GM12864 (cell line): ENCODE measurements around the gene HERC3.

Experiments
- DNase-seq: peaks from one replicate; pipeline ENCODE4 v3.0.0-alpha.2; 2011; ENCODE audit warnings: low read depth
- H3K4me3 ChIP-seq: 2 replicates; pipeline ENCODE4 v1.5.1; 2011; ENCODE audit warnings: mild to moderate bottlenecking, low read depth, low read length, control low read depth
- CTCF ChIP-seq: IDR thresholded peaks from 2 replicates; pipeline ENCODE4 v1.5.1; 2011; ENCODE audit warnings: low read depth, mild to moderate bottlenecking, moderate library complexity, low read length, control low read depth, inconsistent platforms; ENCODE audit errors: missing control alignments

Gene HERC3

DNA sequence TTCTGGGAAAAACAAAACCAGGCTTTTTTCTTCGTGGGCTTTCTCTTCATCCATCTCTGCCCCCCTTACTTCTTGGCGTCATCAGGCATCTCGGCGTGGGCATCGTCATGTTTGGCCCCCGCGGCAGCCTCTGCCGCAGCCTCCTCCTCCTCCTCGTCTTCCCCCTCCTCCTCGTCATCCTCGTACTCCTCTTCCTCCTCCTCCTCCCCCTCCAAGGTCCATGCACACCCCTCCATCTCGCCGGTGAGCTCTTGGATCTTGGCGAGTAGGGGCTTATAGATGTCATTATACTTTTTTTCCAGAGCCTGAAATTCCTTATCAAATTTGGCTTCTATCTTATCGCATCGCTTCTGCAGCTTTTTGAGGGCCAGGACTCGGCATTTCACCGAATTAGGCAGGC lies 104.9 kb downstream of the HERC3 start:
- H3K4me3 ChIP-seq = peak overlapping the region; percentile 73
- DNase-seq = no peak
- TF ChIP-seq CTCF = no peak

DNA sequence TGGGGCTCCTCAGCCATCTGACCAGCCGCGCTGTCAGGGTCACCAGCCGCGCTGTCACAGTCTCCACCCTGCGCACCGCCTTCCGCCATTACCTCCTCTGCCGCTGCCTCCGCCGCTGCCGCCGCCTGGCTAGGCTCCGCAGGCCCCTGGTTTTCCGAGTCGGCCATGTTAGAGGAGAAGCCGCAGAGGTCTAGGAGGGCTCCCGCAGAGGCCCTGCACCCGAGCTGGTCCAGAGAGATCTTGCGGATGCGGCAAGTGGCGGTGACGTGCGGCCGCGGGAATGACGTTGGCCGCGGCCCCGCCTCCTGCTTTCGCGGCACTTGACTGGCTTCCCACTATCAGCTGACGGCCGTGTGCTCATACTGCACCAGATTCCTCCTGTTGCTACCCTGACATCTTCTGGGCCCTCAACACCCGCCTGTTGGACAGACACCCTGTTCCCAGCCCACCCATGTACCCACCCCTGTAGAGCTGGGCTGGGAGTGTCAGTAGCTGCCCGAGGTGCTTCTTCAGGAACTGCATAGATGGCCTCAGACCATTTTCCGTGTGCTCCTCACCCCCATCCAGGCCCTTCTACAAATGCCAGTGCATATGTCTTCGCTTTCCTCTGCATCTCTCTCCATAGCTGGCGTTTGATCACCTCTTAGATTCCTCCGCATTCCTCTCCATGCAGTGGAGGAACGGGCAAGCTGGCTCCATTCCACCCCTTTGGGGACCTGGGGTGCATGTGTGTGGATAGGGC lies 105.5 kb downstream of the HERC3 start, which contains the start of gene NAP1L5:
Gene NAP1L5 (minus strand): TSS at position 242 of the 742 bp plus-strand sequence. CDS start 75 bp downstream, at position 167.
- DNase-seq = peak; percentile 13
- H3K4me3 ChIP-seq = peak within 1 kb of the TSS; percentile 73

DNA sequence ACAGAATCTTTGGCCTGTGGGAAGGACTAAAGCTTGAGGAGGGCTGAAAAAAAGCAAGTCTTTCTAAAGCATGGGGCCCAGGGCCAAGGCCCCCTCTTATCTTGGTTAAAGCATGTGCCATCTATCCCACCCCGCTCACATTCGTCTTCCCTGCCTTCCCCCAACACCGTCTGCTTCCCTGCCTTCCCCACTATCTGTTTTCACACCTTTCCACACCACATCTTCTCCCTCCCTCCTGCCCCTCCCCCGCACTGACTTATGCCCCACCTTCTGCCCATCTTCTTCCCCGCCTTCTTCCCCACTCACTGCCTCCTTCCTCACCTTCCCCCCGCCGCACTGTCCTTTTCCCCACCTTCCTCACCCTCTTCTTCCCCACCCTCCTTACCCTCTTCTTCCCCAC lies 106.2 kb downstream of the HERC3 start:
- no peak for DNase-seq
- TF ChIP-seq CTCF = no peak
- no peak overlapping the region for H3K4me3 ChIP-seq

More for the DNA sequence above, 105.5 kb downstream of the HERC3 start, which contains the start of gene NAP1L5:
- TF ChIP-seq CTCF = no peak

GRCh38 chr4:88702782-88703181 lies 110.5 kb downstream of the HERC3 start:
- no peak overlapping the region for H3K4me3 ChIP-seq
- TF ChIP-seq CTCF = no peak
- DNase-seq = no peak

GRCh38 chr4:88705223-88705622 lies 112.9 kb downstream of the HERC3 start:
- no peak overlapping the region for H3K4me3 ChIP-seq
- TF ChIP-seq CTCF = no peak
- DNase-seq = no peak

GRCh38 chr4:88705805-88706492 lies 113.7 kb downstream of the HERC3 start:
- no peak overlapping the region for H3K4me3 ChIP-seq
- no peak for TF ChIP-seq CTCF
- no peak for DNase-seq
